Stimulated activated CD4-positive, alpha-beta T cell treated with anti-CD3 and anti-CD28 coated beads, Interleukin-4, amount 100 ng/mL, for 48 hours (primary cell): ENCODE data around the gene TMEM92.

Experiments used
- DNase-seq, 2 donors: peaks; one replicate each; pipeline ENCODE4 v3.0.0-alpha.2; 2020; ENCODE audit warnings: low read depth in 2 of 2

Gene TMEM92

DNA sequence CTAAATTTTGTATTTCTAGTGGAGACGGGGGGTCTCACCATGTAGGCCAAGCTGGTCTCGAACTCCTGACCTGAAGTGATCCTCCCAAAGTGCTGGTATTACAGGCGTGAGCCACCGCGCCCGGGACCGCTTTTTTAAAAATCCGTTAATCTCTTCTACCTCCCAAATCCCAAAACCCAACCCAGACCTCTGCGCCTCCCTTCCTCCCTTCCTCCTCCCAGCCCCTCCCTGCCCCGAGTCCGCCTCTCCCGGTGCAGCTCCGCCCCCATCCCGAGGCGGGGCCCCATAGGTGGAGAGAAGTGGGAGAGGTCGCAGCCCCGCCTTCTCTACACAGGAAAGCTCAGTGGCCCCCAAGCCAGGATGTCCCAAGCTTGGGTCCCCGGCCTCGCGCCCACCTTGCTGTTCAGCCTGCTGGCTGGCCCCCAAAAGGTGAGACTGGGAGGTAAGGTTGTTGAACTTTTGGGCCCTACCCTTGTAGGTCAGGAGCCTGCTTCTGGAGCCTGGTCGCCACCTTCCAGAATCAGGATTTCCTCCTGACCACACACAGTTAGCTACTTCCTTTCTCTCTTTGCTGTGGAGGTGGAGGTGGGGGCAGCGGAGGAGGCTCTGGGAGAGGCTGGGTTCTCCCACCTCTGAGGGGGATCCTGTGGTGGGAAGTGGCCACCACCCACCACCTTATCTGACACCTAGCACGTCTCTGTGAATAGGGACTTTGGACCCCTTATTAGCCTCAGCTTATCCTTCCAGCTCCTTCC lies at the start of gene TMEM92:
Gene TMEM92, plus strand, starts transcription at position 325 of the 755 bp plus-strand sequence. Its CDS starts 36 bp downstream, at position 361.
- no peak for DNase-seq

DNA sequence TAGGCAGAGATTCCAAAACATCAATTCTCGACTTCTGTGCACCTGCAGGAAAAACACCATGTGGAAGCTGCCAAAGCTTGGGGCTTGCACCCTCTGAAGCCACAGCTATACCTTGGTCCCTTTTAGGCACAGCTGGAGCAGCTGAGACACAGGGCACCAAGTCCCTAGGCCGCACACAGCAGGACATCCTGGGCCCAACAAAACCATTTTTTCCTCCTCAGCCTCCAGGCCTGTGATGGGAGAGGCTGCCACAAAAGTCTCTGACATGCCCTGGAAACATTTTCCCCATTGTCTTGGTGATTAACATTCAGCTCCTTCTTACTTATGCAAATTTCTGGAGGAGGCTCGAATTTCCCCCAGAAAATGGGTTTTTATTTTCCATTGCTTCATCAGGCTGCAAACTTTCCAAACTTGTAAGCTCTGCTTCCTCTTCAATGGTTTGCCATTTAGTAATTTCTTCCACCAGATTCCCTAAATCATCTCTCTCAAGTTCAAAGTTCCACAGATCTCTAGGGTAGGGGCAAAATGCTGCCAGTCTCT lies 48.5 kb upstream of the TMEM92 start:
- DNase-seq, result no peak

DNA sequence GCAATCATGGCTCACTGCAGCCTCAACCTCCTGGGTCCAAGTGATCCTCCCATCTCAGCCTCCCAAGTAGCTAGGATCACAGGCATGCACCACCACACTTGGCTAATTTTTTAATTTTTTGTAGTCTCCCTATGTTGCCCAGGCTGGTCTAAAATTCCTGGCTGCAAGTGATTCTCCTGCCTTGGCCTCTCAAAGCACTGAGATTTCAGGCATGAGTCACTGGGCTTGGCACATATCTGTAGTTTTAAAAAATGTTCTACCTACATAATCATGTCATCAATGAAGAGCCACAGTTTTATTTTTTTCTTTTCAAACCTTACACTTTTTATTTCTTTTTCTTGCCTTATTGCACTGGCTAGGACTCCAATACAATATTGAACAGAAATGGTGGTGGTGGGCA lies 39.7 kb upstream of the TMEM92 start:
- DNase-seq, result no peak

DNA sequence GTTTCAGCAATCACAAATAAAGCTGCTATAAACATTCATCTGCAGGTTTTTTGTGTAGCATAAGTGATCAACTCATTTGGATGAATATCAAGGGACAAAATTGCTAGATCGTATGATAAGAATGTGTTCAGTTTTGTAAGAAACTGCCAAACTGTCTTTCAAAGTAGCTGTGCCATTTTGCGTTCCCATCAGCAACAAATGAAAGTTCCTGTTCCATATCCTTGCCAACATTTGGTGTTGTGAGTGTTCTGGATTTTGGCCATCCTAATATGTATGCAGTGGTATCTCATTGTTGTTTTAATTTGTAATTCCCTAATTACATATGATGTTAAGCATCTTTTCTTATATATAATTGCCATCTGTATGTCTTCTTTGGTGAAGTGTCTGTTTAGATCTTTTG lies 36.4 kb upstream of the TMEM92 start:
- DNase-seq, result no peak

DNA sequence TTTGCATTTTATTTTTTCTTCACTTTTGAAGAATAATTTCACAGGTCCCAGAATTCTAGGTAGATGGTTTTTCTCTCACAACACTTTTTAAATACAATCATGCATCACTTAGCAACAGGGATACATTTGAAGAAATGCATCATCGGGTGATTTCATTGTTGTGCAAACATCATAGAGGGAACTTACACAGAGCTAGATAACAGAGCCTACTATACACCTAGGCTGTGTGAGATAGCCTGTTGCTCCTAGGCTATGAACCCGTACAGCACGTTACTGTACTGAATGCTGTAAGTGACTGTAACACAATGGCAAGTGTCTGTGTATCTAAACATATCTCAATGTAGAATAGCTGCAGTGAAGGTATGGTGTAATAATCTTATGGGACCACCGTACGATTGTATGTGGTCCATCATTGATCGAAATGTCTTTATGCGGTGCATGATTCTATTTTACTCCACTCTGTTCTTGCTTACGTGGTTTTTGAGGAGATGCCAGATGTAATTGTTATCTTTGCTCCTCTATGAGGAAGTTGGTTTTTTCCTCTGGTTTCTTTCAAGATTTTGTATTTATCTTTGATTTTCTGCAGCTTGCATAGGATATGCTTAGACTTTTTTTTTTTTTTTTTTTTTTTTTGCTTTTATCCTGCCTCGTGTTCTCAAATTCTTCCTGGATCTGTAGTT lies 35.5 kb upstream of the TMEM92 start:
- DNase-seq, result no peak

DNA sequence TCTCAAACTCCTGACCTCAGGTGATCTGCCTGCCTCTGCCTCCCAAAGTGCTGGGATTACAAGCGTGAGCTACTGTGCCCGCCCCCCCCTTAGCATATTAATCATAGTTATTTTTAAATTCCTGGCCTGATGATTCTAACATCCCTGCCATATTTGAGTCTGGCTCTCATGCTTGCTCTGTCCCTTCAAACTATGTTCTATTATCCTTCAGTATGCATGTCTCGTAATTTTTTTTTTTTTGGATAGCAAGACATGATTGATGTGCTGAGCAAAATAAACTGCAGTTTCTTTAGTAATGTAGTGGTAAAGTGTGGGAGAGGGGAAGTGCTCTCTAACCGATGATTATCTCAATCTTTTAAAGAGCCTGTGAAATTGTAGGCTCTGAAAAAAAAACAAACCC lies 34.3 kb upstream of the TMEM92 start:
- no peak for DNase-seq

DNA sequence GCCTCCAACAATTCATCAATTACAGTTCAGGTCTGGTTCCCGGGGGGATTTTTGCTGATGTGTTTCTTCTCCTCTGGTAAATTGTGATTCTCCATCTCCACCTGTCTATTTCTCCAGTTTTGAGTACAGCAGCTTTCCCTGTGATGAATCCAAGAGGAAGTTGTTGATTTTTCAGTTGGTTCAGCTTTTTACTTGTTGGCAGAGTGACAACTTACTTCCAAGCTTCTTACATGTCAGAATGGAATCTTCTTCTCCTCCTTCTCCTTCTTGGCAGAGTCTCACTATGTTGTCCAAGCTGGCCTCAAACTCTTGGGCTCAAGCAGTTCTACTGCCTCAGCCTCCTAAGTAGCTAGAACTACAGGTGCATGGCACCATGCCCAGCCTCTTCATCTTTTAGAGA lies 33.4 kb upstream of the TMEM92 start:
- DNase-seq, result no peak

DNA sequence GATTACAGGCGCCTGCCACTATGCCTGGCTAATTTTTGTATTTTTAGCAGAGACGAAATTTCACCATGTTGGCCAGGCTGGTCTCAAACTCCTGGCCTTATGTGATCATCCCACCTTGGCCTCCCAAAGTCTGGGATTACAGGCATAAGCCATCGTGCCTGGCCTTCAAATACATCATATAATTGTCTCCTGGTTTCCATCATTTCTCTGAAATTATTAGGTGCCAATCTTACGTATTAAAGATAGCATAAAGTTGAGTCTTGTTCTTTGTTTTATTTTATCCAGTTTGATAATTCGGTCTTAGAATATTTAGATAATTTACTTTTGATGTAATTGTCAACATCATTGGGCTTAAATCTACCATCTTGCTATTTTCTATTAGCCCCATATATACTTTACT lies 32.8 kb upstream of the TMEM92 start:
- DNase-seq, result no peak

DNA sequence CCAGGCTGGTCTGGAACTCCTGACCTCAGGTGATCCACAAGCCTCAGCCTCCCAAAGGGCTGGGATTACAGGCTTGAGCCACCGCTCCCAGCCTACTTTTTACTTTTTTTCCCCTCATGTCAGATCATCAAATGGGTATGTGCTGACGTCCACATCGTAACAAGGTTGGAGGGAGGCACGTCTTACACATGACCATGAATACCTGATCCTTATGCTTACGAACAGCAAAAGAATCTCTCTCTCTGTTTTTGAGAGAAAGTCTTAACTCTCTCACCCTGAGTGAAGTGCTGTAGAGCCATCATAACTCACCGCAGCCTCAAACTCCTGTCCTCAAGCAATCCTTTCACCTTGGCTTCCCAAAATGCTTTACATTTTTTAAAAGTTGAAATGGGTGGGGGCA lies 29.5 kb upstream of the TMEM92 start:
- DNase-seq, result no peak

DNA sequence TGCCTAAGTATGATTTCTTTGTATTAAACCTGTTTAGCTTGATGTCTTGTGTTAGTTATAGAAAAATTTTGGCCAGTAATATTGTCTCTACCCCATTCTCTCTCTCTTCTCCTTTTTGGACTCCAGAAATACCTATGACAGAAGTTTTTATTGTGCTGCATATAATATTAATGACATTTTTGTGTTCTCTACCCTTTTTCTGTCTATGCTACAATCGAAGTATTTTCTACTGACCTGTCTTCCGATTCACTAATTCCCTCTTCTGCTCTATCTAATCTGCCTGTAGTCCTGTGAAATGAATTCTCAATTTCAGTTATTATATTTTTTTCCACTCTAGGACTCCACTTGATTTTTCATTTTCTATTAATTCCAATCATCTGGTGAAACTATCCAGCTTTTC lies 26.0 kb upstream of the TMEM92 start:
- DNase-seq, result no peak

DNA sequence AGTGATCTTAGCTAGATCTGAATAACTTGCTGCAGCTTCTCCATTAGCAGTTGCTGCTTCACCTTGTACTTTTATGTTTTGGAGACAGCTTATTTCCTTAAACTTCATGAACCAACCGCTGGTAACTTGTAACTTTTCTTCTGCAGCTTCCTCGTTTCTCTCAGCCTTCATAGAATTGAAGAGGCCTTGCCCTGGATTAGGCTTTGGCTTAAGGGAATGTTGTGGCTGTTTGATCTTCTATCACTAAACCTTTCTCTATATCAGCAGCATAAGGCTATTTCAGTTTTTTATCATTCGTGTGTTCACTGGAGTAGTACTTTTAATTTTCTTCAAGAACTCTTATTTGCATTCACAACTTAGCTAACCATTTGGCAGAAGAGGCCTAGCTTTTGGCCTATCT lies 21.5 kb upstream of the TMEM92 start:
- DNase-seq, result no peak

DNA sequence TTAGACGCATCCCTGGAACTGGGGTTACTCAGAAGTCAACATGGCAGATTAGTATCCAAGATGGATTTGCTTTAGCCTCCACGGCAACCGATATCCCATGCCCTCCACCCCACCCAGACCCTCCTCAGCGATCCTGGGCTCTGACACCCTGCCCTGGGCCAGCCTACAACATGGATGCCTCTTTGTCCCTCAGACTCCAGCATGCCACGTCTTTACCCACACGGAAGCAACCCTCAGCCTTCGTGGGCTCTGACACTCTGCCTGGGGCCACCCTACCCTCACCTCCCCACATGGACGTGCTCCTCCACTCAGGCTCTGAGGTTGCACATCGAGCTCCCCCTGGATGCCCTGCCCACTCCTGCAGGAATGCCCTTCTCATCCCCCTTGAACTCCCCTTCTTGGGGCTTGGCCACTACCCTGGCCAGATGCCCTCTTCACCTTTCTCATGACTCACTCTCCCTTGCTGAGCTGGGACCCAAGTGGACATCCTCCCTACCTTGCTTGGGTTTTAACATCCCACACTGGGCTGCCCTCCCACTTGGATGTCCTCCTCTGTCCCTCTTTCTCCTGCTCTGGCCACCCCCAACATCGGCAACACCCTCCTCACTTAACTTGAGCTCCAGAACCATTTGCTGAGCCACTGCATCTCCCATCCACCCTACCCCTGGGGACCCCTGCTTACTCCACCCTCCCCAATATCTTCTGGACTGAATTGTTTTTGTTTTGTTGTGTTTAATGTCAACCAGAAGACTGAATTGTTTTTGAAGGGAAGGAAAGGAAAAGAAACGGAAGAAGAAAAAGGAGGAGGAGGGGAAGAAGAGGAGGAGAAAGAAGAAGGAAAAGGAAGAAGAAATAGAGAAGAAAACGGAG lies 18.3 kb upstream of the TMEM92 start:
- DNase-seq, result no peak

DNA sequence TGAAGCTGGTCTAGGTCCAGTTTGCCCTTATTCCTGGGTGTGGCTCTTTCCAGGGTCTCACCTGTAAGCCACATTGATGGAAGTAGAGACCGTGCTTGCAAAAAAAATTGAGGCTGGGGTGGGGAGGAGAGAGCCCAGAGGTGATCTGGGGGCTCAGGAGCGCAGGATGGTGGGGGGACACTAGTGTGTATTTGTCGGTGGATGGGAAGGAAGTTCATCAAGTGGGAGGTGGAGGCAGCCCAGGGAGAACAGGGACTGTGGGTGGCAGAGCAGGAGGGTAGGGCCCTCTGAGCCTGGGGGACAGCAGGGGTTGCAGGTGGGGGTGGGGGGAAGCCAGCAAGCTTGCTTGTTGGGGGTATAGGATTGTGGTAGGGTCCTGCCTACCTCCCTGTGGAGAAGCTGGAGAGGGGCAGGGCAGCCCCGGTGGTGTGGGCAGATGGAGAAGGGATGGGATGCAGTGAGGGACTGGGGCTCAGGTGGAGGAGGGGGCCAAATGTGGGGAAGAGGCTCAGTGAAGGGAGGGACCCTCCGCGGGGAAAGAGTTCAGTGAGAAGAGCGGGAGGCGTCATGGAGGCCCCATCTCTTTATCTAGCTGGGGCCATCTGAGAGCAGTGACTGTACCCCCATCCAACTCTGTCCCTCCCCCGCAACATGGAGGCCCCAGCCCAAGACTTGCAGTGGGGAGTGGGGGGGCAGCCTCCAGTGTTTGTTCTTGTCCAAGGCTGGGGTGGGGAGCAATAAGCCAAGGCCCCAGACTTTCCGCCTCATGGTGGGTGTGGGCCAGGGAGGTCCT lies 17.2 kb upstream of the TMEM92 start:
- no peak for DNase-seq

DNA sequence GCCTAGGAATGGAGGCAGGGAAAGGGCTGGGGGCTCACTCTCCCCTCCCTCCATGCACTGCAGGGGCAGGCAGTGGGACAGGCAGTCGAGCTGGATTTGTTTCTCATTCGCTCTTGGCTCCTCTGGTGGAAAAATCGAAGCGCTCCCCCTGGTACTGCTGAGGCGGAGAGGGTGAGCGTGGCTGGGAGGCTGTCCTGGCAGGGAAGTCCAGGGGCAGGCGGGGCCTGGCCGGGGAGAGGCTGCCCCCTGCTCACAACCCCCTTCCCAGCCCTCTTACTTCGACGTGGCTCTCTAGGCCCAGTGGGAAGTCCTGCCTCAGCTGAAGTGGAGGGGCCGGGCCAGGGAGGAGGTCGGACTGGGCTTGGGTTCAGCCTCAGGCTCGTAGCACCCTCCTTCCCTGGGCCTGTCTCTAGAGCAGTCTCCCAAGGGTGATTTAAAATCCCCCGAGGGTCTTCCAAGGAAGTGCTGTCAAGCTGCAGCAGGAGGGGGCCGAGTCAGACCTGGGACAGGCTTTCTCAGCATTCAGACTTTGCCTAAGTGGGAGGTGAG lies 16.5 kb upstream of the TMEM92 start:
- no peak for DNase-seq

DNA sequence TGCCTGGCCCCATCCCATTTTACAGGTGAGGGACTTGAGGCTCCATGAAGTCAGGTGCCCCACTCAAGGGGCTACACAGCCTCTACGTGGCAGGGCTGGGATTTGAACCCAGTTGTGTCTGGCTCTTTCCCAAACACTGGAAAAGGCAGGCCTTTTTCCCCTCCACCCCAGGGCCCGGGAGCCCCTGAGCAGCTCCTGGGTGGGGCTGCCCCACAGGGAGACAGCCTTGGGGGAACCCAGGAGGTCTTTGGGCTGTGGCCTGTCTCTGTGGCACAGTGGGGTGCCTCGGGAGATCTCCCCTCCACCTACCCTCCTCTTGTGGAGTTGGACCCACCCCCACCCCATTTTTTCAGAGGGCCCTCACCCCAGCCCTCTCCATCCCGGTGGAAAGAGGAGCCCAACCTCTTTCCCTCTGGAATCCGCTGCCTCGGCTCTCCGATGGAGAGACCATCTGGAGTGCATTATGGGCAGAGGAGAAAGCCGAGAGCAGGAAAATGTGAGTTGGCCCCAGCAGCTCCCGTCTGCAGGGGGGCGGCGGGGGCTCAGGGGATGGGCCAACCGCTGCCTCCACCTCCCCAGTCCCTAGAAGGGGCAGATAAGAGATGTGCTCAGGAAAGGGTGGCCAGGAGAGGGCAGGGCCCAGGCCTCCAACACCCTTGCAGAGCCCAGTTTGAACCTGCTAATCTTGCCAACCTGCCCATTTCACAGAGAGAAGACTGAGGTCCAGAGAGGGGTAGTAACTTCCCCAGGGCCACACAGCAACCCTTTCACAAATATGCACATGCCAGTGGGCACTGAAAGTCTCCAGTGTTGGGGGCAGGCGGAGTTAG lies 15.4 kb upstream of the TMEM92 start:
- DNase-seq, result no peak

DNA sequence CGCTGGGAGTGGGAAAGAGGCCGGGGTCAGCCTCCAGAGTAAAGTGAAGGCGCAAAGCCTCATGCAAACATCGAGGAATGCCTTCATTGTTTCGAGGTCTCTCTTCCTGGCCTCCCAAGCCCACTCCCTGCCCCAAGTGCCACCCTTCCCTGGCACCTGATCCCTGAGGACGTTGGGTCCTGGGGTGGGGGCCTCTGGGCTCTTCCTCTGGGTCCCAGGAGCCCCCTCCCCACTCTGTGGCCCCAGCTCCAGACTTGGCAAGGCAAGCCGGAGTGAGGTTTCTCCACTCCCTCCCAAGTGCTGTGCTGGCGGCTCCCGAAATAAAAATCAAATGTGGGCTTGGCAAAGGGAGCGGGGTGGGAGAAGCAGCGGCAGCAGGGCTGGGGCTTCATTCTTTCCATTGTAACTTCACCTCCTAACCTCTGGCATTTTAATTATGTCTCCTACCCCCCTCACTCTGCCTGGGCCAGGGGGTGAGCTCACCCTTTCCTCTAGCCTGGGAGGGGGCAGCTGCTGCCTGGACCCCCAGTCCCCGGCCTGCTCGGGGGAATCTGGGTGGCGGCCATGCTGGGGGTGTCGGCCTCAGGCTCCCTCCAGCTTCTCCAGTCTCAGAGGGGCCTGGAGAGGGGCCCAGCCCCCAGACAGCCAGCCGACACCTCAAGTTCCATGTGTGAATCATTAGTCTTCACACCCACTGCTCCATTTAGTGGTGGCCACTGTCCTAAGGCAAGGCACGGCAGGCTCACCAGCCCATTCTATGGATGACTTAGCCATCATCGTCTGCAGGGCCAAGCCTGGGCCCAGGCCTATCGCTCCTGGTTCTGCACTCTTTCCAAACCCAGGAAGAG lies 14.6 kb upstream of the TMEM92 start:
- no peak for DNase-seq

DNA sequence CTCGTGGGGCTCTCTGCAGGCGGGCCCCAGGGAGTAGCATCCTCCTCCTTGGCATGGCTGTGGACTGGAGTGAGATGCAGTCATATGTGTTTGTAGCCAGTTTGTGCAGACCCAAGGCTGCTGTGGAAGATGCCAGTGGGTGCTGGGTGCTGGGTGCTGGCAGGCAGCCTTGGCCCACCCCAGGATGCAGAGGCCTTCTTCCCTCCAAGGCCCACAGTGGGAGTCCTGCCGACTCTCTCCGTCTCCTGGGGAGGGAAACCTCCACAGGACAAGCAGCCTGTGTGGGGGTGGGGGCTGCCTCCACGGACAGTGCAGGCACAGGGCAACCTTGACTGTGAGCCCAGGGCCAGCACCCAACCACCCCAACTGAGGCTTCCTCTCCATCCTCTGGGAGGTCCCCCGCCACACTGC lies 13.8 kb upstream of the TMEM92 start:
- DNase-seq, result no peak

DNA sequence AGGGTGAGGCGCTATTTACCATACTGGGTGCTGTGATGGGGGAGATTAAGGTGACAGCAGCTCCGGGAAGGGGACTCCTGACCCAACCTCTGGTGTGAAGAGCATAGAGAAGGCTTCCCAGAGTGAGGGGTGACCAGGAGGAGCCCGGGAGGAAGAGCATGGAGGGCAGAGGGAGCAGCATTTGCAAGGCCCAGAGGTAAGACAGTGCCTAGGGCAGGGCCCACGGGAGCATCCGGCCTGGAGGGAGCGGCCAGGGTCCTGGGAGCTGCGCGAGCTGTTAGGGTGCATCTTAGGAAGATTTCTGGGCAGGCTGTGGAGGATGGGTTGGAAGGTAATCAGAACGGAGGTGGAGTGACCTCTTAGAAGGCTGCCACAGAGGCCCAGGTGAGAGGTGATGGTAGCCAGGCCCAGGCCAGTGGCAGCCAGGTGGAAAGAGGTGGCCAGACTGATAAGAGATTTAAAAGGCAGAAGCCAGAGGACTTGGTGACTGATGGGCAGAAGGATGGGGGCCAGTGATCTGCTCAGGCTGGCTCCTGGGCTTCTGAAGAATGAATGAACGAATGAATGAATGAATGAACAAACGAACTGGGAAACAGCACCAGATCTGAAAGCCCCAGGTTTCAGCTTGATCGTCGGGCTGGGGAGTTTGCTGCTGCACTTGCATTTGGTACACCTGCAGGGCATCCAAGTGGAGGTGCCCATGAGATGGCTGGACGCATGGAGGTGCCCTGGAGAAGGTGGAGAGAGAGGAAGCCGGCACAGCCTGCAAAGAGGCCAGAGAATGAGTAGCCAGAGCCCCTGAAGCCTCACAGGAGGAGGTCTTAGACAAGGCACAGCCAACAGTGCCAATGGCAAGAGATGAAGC lies 13.0 kb upstream of the TMEM92 start:
- DNase-seq, result no peak
